ENCODE results near the gene IFI27L1. TPM values are rescaled to one million over a fixed set of nuclear protein-coding genes. Genes with fewer than 3 reads are reported as not detected.

The IFI27L1 gene
- total and polyA plus RNA-seq, 4 donors: 14.6 to 41.5 (median 19.9) TPM

- H3K36me3 ChIP-seq (ENCODE audit: control insufficient read depth in 4 of 4, insufficient read depth in 4 of 4, low read length in 4 of 4): no peaks in the 10 kb centered on the region
- peak; percentile 98 for TF ChIP-seq CTCF (IDR thresholded peaks at IDR 0.05; ENCODE audit: control extremely low read depth, extremely low read depth)
- peaks cover 0 to 2% (median 2%) of the 10 kb centered on the region in 3 donors for H3K27me3 ChIP-seq (ENCODE audit: control insufficient read depth in 3 of 3, insufficient read depth in 3 of 3, low read length in 2 of 3)
- 30 to 33% methylated on average over 18 of the region's 18 CpGs for WGBS, 2 donors
- no peak overlapping the region for H3K27ac ChIP-seq (ENCODE audit: low read depth in 1 of 2, low read length in 1 of 2)
- DNase-seq (peak; percentile 83 to 84 (median 84)), ATAC-seq (ENCODE audit: insufficient read depth, low FRiP score) (peak; percentile 89)
- H3K4me1 ChIP-seq (ENCODE audit: control insufficient read depth in 5 of 5, insufficient read depth in 5 of 5, low read length in 5 of 5): no peaks in the 10 kb centered on the region
- H3K9me3 ChIP-seq (ENCODE audit: control insufficient read depth in 4 of 4, insufficient read depth in 3 of 4, low read length in 3 of 4): peaks cover 0 to 1% (median 0%) of the 10 kb centered on the region in 4 donors
- H3K4me3 ChIP-seq: no peak overlapping the region
- H3K9ac ChIP-seq (ENCODE audit: insufficient read depth in 1 of 2, low read length in 2 of 2): no peak overlapping the region
Observed at GRCh38 chr14:94136575-94137331, 55.6 kb downstream of the IFI27L1 start.

- no peak for TF ChIP-seq CTCF (IDR thresholded peaks at IDR 0.05; ENCODE audit: control extremely low read depth, extremely low read depth)
- Histone ChIP-seq H3K9ac (ENCODE audit: insufficient read depth in 1 of 2, low read length in 2 of 2) (no peak overlapping the region), H3K9me3 (ENCODE audit: control insufficient read depth in 4 of 4, insufficient read depth in 3 of 4, low read length in 3 of 4) (peaks cover 0 to 1% (median 0%) of the 10 kb centered on the region in 4 donors), H3K4me1 (ENCODE audit: control insufficient read depth in 5 of 5, insufficient read depth in 5 of 5, low read length in 5 of 5) (no peaks in the 10 kb centered on the region), H3K27ac (ENCODE audit: low read depth in 1 of 2, low read length in 1 of 2) (peak overlapping the region in 1 of 2 donors; percentile 65), H3K27me3 (ENCODE audit: control insufficient read depth in 3 of 3, insufficient read depth in 3 of 3, low read length in 2 of 3) (peaks cover 0 to 2% (median 2%) of the 10 kb centered on the region in 3 donors), H3K36me3 (ENCODE audit: control insufficient read depth in 4 of 4, insufficient read depth in 4 of 4, low read length in 4 of 4) (no peaks in the 10 kb centered on the region), H3K4me3 (no peak overlapping the region)
- 73 to 86% methylated on average over 9 of the region's 9 CpGs for WGBS, 2 donors
- ATAC-seq (ENCODE audit: insufficient read depth, low FRiP score) (no peak), DNase-seq (no peak)
Observed at GRCh38 chr14:94138251-94138650, 57.1 kb downstream of the IFI27L1 start.

GRCh38 chr14:94139006-94139405 lies 57.9 kb downstream of the IFI27L1 start:
- Histone ChIP-seq H3K36me3 (ENCODE audit: control insufficient read depth in 4 of 4, insufficient read depth in 4 of 4, low read length in 4 of 4) (no peaks in the 10 kb centered on the region), H3K4me3 (no peak overlapping the region), H3K27ac (ENCODE audit: low read depth in 1 of 2, low read length in 1 of 2) (peak overlapping the region in 1 of 2 donors; percentile 55), H3K9me3 (ENCODE audit: control insufficient read depth in 4 of 4, insufficient read depth in 3 of 4, low read length in 3 of 4) (peaks cover 0 to 1% (median 0%) of the 10 kb centered on the region in 4 donors), H3K4me1 (ENCODE audit: control insufficient read depth in 5 of 5, insufficient read depth in 5 of 5, low read length in 5 of 5) (no peaks in the 10 kb centered on the region), H3K9ac (ENCODE audit: insufficient read depth in 1 of 2, low read length in 2 of 2) (no peak overlapping the region), H3K27me3 (ENCODE audit: control insufficient read depth in 3 of 3, insufficient read depth in 3 of 3, low read length in 2 of 3) (peaks cover 0 to 2% (median 1%) of the 10 kb centered on the region in 3 donors)
- no peak for ATAC-seq (ENCODE audit: insufficient read depth, low FRiP score)
- 76 to 81% methylated on average over 5 of the region's 5 CpGs for WGBS, 2 donors
- DNase-seq: no peak
- TF ChIP-seq CTCF (IDR thresholded peaks at IDR 0.05; ENCODE audit: control extremely low read depth, extremely low read depth): no peak
